Bone marrow (tissue), 2 donors: ENCODE data around the gene TREM2.

Experiments
- DNase-seq, 2 donors: peaks; one replicate each; lab custom pipeline; 2025; lab: John Stamatoyannopoulos, UW

Gene TREM2

GRCh38 chr6:41182069-41183034 lies 19.4 kb upstream of the TREM2 start:
- DNase-seq: peak; percentile 27 to 85

GRCh38 chr6:41181566-41181965 lies 18.6 kb upstream of the TREM2 start:
- DNase-seq: no peak

GRCh38 chr6:41179163-41179562 lies 16.2 kb upstream of the TREM2 start:
- no peak for DNase-seq

GRCh38 chr6:41177695-41178094 lies 14.8 kb upstream of the TREM2 start:
- DNase-seq: no peak

GRCh38 chr6:41177287-41177686 lies 14.4 kb upstream of the TREM2 start:
- DNase-seq: no peak

- no peak for DNase-seq
Observed at GRCh38 chr6:41176189-41176588, 13.3 kb upstream of the TREM2 start.

- DNase-seq: no peak
Observed at GRCh38 chr6:41175084-41175483, 12.2 kb upstream of the TREM2 start.

- DNase-seq: no peak
Observed at GRCh38 chr6:41174610-41175009, 11.7 kb upstream of the TREM2 start.

- no peak for DNase-seq
Observed at GRCh38 chr6:41171908-41172307, 9.0 kb upstream of the TREM2 start.

GRCh38 chr6:41170547-41171160 lies 7.7 kb upstream of the TREM2 start:
- DNase-seq: no peak

- no peak for DNase-seq
Observed at GRCh38 chr6:41167173-41167963, 4.5 kb upstream of the TREM2 start.

GRCh38 chr6:41164551-41165120 lies 1.7 kb upstream of the TREM2 start:
- DNase-seq: no peak

- DNase-seq: no peak
Observed at GRCh38 chr6:41163419-41163717, 452 bp upstream of the TREM2 start.

GRCh38 chr6:41161851-41162552 lies 914 bp downstream of the TREM2 start:
- DNase-seq: no peak

- no peak for DNase-seq
Observed at GRCh38 chr6:41161380-41161779, 1.5 kb downstream of the TREM2 start.

GRCh38 chr6:41160933-41161332 lies 2.0 kb downstream of the TREM2 start:
- no peak for DNase-seq

- DNase-seq: no peak
Observed at GRCh38 chr6:41159415-41160082, 3.4 kb downstream of the TREM2 start.

GRCh38 chr6:41157323-41157722 lies 5.6 kb downstream of the TREM2 start:
- no peak for DNase-seq

GRCh38 chr6:41156771-41157170 lies 6.1 kb downstream of the TREM2 start:
- DNase-seq: no peak

- no peak for DNase-seq
Observed at GRCh38 chr6:41156001-41156400, 6.9 kb downstream of the TREM2 start.

GRCh38 chr6:41155132-41155805 lies 7.6 kb downstream of the TREM2 start:
- no peak for DNase-seq
